IPS-20b (cell line): ENCODE results near the gene RSU1.

Experiments used
- H3K27ac ChIP-seq: one replicate; pipeline ENCODE4 v1.5.1; 2013; ENCODE audit warnings: low read length
- H3K27me3 ChIP-seq: 2 replicates; pipeline ENCODE4 v1.6.1; 2013; ENCODE audit warnings: mild to moderate bottlenecking, low read length, inconsistent platforms; ENCODE audit not compliant: insufficient read depth
- H3K36me3 ChIP-seq: 2 replicates; pipeline ENCODE4 v1.6.1; 2013; ENCODE audit warnings: low read depth, mild to moderate bottlenecking, inconsistent platforms, low read length, moderate library complexity; ENCODE audit not compliant: insufficient read depth
- H3K4me1 ChIP-seq: 2 replicates; pipeline ENCODE4 v1.6.1; 2013; ENCODE audit warnings: mild to moderate bottlenecking, control low read depth, inconsistent platforms, low read length, moderate library complexity; ENCODE audit not compliant: insufficient read depth
- H3K4me3 ChIP-seq: 2 replicates; pipeline ENCODE4 v1.5.1; 2013; ENCODE audit warnings: mild to moderate bottlenecking, low read length, inconsistent platforms
- H3K9ac ChIP-seq: 2 replicates; pipeline ENCODE4 v1.6.1; 2013; ENCODE audit warnings: low read depth, mild to moderate bottlenecking, inconsistent platforms, low read length, moderate library complexity
- H3K9me3 ChIP-seq: 2 replicates; pipeline ENCODE4 v1.6.1; 2013; ENCODE audit warnings: mild to moderate bottlenecking, low read depth, low read length, inconsistent platforms; ENCODE audit not compliant: insufficient read depth

RSU1 gene

GRCh38 chr10:16656895-16657294 lies 160.3 kb downstream of the RSU1 start:
- Histone ChIP-seq H3K9me3 (no peaks in the 10 kb centered on the region), H3K4me3 (no peak overlapping the region), H3K27me3 (no peaks in the 10 kb centered on the region), H3K9ac (no peak overlapping the region), H3K36me3 (no peaks in the 10 kb centered on the region), H3K27ac (no peak overlapping the region), H3K4me1 (no peaks in the 10 kb centered on the region)

- H3K9me3 ChIP-seq = no peaks in the 10 kb centered on the region
- H3K4me3 ChIP-seq = no peak overlapping the region
- H3K27me3 ChIP-seq = no peaks in the 10 kb centered on the region
- H3K4me1 ChIP-seq = no peaks in the 10 kb centered on the region
- no peak overlapping the region for H3K9ac ChIP-seq
- H3K27ac ChIP-seq = no peak overlapping the region
- H3K36me3 ChIP-seq = no peaks in the 10 kb centered on the region
Observed at GRCh38 chr10:16653224-16653623, 164.0 kb downstream of the RSU1 start.

- Histone ChIP-seq H3K9ac (no peak overlapping the region), H3K36me3 (no peaks in the 10 kb centered on the region), H3K27ac (no peak overlapping the region), H3K9me3 (no peaks in the 10 kb centered on the region), H3K4me3 (no peak overlapping the region), H3K4me1 (no peaks in the 10 kb centered on the region), H3K27me3 (no peaks in the 10 kb centered on the region)
Observed at GRCh38 chr10:16652154-16652553, 165.1 kb downstream of the RSU1 start.

DNA sequence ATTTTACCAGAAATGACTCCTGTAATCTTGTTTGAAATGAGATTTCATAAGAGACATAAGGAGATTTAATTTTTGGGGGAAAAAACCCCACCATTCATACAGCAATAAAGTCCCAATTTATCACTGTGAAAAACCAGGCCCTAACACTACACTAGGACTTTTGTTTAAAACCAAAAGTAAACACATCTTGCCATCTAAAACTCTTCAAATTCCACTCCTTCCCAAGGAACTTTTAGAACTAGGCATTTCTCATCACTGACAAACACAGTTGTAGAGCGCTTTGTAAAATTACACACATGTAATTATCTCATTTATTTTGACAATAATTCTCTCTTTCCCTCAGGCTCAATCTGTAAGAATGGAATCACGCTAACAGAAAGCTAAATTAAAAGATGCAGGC lies 167.5 kb downstream of the RSU1 start:
- Histone ChIP-seq H3K4me3 (no peak overlapping the region), H3K27ac (no peak overlapping the region), H3K9me3 (no peaks in the 10 kb centered on the region), H3K4me1 (no peaks in the 10 kb centered on the region), H3K36me3 (no peaks in the 10 kb centered on the region), H3K27me3 (no peaks in the 10 kb centered on the region), H3K9ac (no peak overlapping the region)

DNA sequence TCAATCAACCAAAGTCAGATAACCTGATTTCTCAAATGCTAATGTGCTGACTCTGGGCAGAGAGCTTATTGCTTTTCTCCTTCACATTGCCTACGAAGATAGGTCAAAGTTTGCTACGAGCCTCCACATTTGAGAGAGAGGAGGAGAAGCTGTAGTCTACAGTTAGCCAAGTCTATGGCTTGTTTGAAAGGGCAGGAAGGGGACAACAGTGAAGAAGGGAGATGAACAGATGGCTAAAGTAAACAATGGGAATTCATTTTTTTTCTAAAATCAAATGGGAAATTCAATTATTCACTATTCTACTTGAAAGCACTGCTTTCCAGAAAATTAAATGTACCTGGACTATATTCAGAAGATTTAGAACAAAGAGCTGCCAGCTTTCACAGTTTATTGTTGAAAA lies 168.9 kb downstream of the RSU1 start:
- Histone ChIP-seq H3K36me3 (no peaks in the 10 kb centered on the region), H3K27me3 (no peaks in the 10 kb centered on the region), H3K4me1 (no peaks in the 10 kb centered on the region; the same call in none of the 2 replicates), H3K9ac (no peak overlapping the region), H3K9me3 (no peaks in the 10 kb centered on the region), H3K27ac (no peak overlapping the region), H3K4me3 (no peak overlapping the region)

- H3K36me3 ChIP-seq = no peaks in the 10 kb centered on the region
Observed at GRCh38 chr10:16646181-16647059, 170.8 kb downstream of the RSU1 start.

GRCh38 chr10:16644146-16644545 lies 173.1 kb downstream of the RSU1 start:
- H3K9me3 ChIP-seq = no peaks in the 10 kb centered on the region
- H3K4me3 ChIP-seq = no peak overlapping the region
- H3K27ac ChIP-seq = no peak overlapping the region
- no peaks in the 10 kb centered on the region for H3K27me3 ChIP-seq
- no peak overlapping the region for H3K9ac ChIP-seq
- no peaks in the 10 kb centered on the region for H3K36me3 ChIP-seq
- no peaks in the 10 kb centered on the region; the same call in none of the 2 replicates for H3K4me1 ChIP-seq

More at GRCh38 chr10:16646181-16647059, 170.8 kb downstream of the RSU1 start:
- no peaks in the 10 kb centered on the region for H3K27me3 ChIP-seq
- no peaks in the 10 kb centered on the region for H3K9me3 ChIP-seq
- H3K4me3 ChIP-seq = no peak overlapping the region
- H3K9ac ChIP-seq = no peak overlapping the region
- H3K4me1 ChIP-seq = no peaks in the 10 kb centered on the region; the same call in none of the 2 replicates
- no peak overlapping the region for H3K27ac ChIP-seq

DNA sequence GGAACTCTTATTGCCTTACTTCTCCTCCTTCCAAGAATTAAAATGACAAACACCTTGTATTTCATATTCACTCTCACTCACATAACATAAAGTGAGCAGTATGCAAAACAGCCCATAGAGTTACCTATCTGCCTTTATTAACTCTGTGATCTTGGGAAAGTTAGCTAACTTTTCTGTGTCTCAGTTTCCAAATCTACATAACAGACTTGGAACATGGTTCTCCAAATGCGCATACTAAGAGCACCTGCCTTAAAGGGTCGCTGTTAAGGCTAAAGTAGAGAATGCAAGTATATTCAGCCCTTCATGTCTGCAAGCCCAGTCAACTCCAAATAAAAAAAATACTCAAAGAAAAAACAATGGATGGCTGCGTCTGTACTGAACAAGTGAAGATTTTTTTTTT lies 173.7 kb downstream of the RSU1 start:
- H3K4me3 ChIP-seq = no peak overlapping the region
- no peaks in the 10 kb centered on the region; the same call in none of the 2 replicates for H3K4me1 ChIP-seq
- no peaks in the 10 kb centered on the region for H3K27me3 ChIP-seq
- H3K27ac ChIP-seq = no peak overlapping the region
- H3K9ac ChIP-seq = no peak overlapping the region
- no peaks in the 10 kb centered on the region for H3K9me3 ChIP-seq
- H3K36me3 ChIP-seq = no peaks in the 10 kb centered on the region

GRCh38 chr10:16640153-16640552 lies 177.1 kb downstream of the RSU1 start:
- Histone ChIP-seq H3K27ac (no peak overlapping the region), H3K36me3 (no peaks in the 10 kb centered on the region), H3K9ac (no peak overlapping the region), H3K27me3 (no peaks in the 10 kb centered on the region), H3K4me3 (no peak overlapping the region), H3K9me3 (no peaks in the 10 kb centered on the region), H3K4me1 (no peaks in the 10 kb centered on the region; the same call in none of the 2 replicates)

- no peaks in the 10 kb centered on the region for H3K9me3 ChIP-seq
- H3K36me3 ChIP-seq = no peaks in the 10 kb centered on the region
- H3K4me3 ChIP-seq = no peak overlapping the region
- no peak overlapping the region for H3K27ac ChIP-seq
- H3K27me3 ChIP-seq = no peaks in the 10 kb centered on the region
- H3K9ac ChIP-seq = no peak overlapping the region
- H3K4me1 ChIP-seq = no peaks in the 10 kb centered on the region; the same call in none of the 2 replicates
Observed at GRCh38 chr10:16639471-16639870, 177.8 kb downstream of the RSU1 start.

DNA sequence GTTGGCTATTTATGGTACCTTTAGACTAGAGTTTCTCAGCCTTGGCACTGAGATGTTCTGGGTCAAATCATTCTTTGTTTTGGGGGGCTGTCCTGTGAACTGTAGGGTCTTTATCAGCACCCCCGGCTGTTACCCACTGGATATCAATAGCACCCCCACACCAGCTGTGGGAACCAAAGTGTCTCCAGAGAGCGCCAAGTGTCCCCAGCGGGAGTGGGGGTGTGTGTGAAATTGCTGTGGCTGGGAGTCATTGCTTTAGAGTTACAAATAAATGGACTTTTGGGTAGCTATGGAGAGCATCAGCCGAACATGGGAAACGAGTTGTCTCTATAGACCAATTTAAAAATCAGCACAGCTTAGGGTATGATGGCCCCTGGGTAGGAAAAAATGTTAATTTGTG lies 184.2 kb downstream of the RSU1 start:
- Histone ChIP-seq H3K9me3 (no peaks in the 10 kb centered on the region), H3K9ac (no peak overlapping the region), H3K27ac (no peak overlapping the region), H3K4me3 (no peak overlapping the region), H3K36me3 (no peaks in the 10 kb centered on the region), H3K4me1 (no peaks in the 10 kb centered on the region), H3K27me3 (no peaks in the 10 kb centered on the region)

DNA sequence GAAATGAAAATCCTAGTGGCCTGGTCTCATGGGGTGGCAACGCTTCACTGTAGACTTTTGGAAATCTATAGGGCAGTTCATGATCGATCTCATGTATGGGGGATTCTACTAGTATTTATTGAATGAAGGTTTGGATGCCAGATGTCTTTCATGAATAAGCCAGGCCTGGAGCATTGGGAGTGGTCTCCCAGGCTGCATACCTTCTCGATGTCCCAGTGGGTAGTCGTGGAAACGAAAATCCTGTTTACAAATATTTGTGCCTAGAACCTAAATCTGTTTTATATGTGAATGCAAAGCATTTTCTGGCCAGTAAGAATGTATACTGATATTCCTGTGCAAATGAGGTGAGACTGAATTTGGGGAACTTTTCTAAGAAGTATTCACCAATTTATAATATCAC lies 190.5 kb downstream of the RSU1 start:
- H3K27ac ChIP-seq = no peak overlapping the region
- H3K9ac ChIP-seq = no peak overlapping the region
- no peaks in the 10 kb centered on the region for H3K27me3 ChIP-seq
- H3K4me1 ChIP-seq = no peaks in the 10 kb centered on the region
- no peaks in the 10 kb centered on the region for H3K9me3 ChIP-seq
- no peaks in the 10 kb centered on the region for H3K36me3 ChIP-seq
- H3K4me3 ChIP-seq = no peak overlapping the region
